ENCODE data around the gene CYP2B6. TPM values are rescaled to one million over a fixed set of nuclear protein-coding genes. Genes with fewer than 3 reads are reported as not detected.
"Not testable (repeated sequence)": the region's sequence is repeated elsewhere in the genome, so short reads cannot be mapped to it uniquely, and the experiment has no call there.

CYP2B6 gene
- total and polyA plus RNA-seq, 8 donors = 0.08 to 1.1 (median 0.30) TPM; not detected in 1

- no peak overlapping the region for H3K27ac ChIP-seq
- intact Hi-C loops (cut with DNase I) = no loop called here
- H3K27me3 ChIP-seq = peaks cover 0 to 36% of the 10 kb centered on the region in 2 donors
- TF ChIP-seq, protein P1, sequence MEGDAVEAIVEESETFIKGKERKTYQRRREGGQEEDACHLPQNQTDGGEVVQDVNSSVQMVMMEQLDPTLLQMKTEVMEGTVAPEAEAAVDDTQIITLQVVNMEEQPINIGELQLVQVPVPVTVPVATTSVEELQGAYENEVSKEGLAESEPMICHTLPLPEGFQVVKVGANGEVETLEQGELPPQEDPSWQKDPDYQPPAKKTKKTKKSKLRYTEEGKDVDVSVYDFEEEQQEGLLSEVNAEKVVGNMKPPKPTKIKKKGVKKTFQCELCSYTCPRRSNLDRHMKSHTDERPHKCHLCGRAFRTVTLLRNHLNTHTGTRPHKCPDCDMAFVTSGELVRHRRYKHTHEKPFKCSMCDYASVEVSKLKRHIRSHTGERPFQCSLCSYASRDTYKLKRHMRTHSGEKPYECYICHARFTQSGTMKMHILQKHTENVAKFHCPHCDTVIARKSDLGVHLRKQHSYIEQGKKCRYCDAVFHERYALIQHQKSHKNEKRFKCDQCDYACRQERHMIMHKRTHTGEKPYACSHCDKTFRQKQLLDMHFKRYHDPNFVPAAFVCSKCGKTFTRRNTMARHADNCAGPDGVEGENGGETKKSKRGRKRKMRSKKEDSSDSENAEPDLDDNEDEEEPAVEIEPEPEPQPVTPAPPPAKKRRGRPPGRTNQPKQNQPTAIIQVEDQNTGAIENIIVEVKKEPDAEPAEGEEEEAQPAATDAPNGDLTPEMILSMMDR (IDR thresholded peaks at IDR 0.05) = no peak
- ATAC-seq (no peak), DNase-seq (no peak)
- H3K4me1 ChIP-seq = no peaks in the 10 kb centered on the region
- H3K9me3 ChIP-seq = no peaks in the 10 kb centered on the region
- H3K4me3 ChIP-seq = no peak overlapping the region
- H3K36me3 ChIP-seq = no peaks in the 10 kb centered on the region
These were observed 59.3 kb downstream of the CYP2B6 start for GRCh38 chr19:41050426-41050825.

- H3K4me3 ChIP-seq; ATAC-seq; H3K36me3 ChIP-seq; DNase-seq; H3K9me3 ChIP-seq; H3K4me1 ChIP-seq; intact Hi-C loops (cut with DNase I); H3K27ac ChIP-seq: not testable (repeated sequence)
- peaks cover 0 to 36% of the 10 kb centered on the region in 2 donors for H3K27me3 ChIP-seq
These were observed 61.1 kb downstream of the CYP2B6 start for GRCh38 chr19:41052162-41052561.

GRCh38 chr19:41053331-41053730, 62.2 kb downstream of the CYP2B6 start:
- intact Hi-C loops (cut with DNase I); H3K4me1 ChIP-seq; H3K36me3 ChIP-seq; H3K9me3 ChIP-seq; H3K4me3 ChIP-seq; ATAC-seq; DNase-seq; H3K27ac ChIP-seq: not testable (repeated sequence)
- H3K27me3 ChIP-seq = peaks cover 0 to 30% of the 10 kb centered on the region in 2 donors

DNA sequence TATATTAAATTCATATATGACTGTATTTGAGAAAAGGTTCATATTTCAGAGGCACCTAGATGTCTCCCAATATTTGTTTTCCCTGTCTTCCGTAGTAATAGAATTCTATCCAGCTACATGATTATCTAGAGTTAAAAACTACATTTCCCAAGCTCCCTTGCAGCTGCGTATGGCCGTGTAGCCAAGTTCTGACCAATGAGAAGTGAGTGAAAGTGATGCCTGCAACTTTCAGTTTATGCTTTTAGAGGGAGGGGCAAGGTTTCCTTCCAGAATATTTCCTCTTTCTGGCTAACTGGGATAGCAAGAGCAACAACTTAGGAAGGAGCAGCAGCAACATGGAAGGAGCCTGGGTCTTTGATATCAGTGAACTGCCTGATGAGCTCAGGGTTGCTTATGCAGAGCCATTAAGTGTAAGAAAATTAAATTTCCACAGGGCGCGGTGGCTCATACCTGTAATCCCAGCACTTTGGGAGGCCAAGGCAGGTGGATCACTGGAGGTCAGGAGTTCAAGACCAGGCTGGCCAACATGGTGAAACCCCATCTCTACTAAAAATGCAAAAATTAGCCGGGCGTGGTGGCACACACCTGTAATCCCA, 74.0 kb downstream of the CYP2B6 start:
- H3K27ac ChIP-seq = no peak overlapping the region
- ATAC-seq = peak; percentile 34
- intact Hi-C loops (cut with DNase I) = no loop called here
- H3K4me3 ChIP-seq = no peak overlapping the region
- H3K27me3 ChIP-seq = peaks cover 0 to 25% of the 10 kb centered on the region in 2 donors
- H3K4me1 ChIP-seq = no peaks in the 10 kb centered on the region
- TF ChIP-seq, protein P1 (IDR thresholded peaks at IDR 0.05) = no peak
- no peaks in the 10 kb centered on the region for H3K36me3 ChIP-seq
- peak in 1 of 4 donors; percentile 7 for DNase-seq
- H3K9me3 ChIP-seq = no peaks in the 10 kb centered on the region

Other genes starting within 250 kb of the CYP2B6 start
- 10 to 100 TPM; 15.1 to 17.6 TPM for gene ACTMAP, start 240.8 kb upstream of the CYP2B6 start, total RNA-seq
- gene ACTMAP, start 240.8 kb upstream of the CYP2B6 start, polyA plus RNA-seq (ENCODE audit: insufficient read length in 6 of 6) = 10 to 100 TPM; 10.3 to 15.3 (median 12.9) TPM
- gene SNRPA, start 240.1 kb upstream of the CYP2B6 start, total RNA-seq = 10 to 100 TPM; 46.1 to 79.1 TPM
- gene SNRPA, start 240.1 kb upstream of the CYP2B6 start, polyA plus RNA-seq (ENCODE audit: insufficient read length in 6 of 6) = 100 to 1,000 TPM; 102 to 126 (median 115) TPM
- under 1 TPM in 1 of 2 donors, not detected in 1; 0.89 TPM for gene MIA, start 215.8 kb upstream of the CYP2B6 start, total RNA-seq
- 1 to 10 TPM; 1.7 to 6.7 (median 3.7) TPM for gene MIA, start 215.8 kb upstream of the CYP2B6 start, polyA plus RNA-seq (ENCODE audit: insufficient read length in 6 of 6)
- 10 to 100 TPM; 42.6 to 50.4 TPM for gene RAB4B, start 213.0 kb upstream of the CYP2B6 start, total RNA-seq
- gene RAB4B, start 213.0 kb upstream of the CYP2B6 start, polyA plus RNA-seq (ENCODE audit: insufficient read length in 6 of 6) = 10 to 100 TPM; 11.1 to 18.1 (median 12.8) TPM
- 100 to 1,000 TPM; 139 to 150 TPM for gene EGLN2, start 192.1 kb upstream of the CYP2B6 start, total RNA-seq
- 10 to 100 TPM; 57.0 to 81.1 (median 74.1) TPM for gene EGLN2, start 192.1 kb upstream of the CYP2B6 start, polyA plus RNA-seq (ENCODE audit: insufficient read length in 6 of 6)
- gene CYP2A6, start 140.8 kb upstream of the CYP2B6 start, total RNA-seq = under 1 TPM in 1 of 2 donors, not detected in 1; 0.31 TPM
- 1 to 10 TPM in 2 of 6 donors, under 1 TPM in 4; 0.13 to 1.2 (median 0.62) TPM for gene CYP2A6, start 140.8 kb upstream of the CYP2B6 start, polyA plus RNA-seq (ENCODE audit: insufficient read length in 6 of 6)
- gene CYP2A7, start 109.1 kb upstream of the CYP2B6 start, total RNA-seq = not detected
- gene CYP2A7, start 109.1 kb upstream of the CYP2B6 start, polyA plus RNA-seq (ENCODE audit: insufficient read length in 6 of 6) = under 1 TPM; 0.18 to 0.49 (median 0.34) TPM
- not detected for gene CYP2A13, start 97.2 kb downstream of the CYP2B6 start, total RNA-seq
- under 1 TPM in 1 of 6 donors, not detected in 5; 0.20 TPM for gene CYP2A13, start 97.2 kb downstream of the CYP2B6 start, polyA plus RNA-seq (ENCODE audit: insufficient read length in 6 of 6)
- 1 to 10 TPM in 1 of 2 donors, not detected in 1; 1.0 TPM for gene CYP2F1, start 123.2 kb downstream of the CYP2B6 start, total RNA-seq
- gene CYP2F1, start 123.2 kb downstream of the CYP2B6 start, polyA plus RNA-seq (ENCODE audit: insufficient read length in 6 of 6) = under 1 TPM; 0.17 to 0.51 (median 0.30) TPM
- gene CYP2S1, start 201.9 kb downstream of the CYP2B6 start, total RNA-seq = 10 to 100 TPM; 12.5 to 22.5 TPM
- 1 to 10 TPM; 2.6 to 5.8 (median 3.5) TPM for gene CYP2S1, start 201.9 kb downstream of the CYP2B6 start, polyA plus RNA-seq (ENCODE audit: insufficient read length in 6 of 6)
- gene AXL, start 227.9 kb downstream of the CYP2B6 start, total RNA-seq = 10 to 100 TPM; 35.2 to 48.2 TPM
- 10 to 100 TPM; 30.4 to 40.5 (median 33.4) TPM for gene AXL, start 227.9 kb downstream of the CYP2B6 start, polyA plus RNA-seq (ENCODE audit: insufficient read length in 6 of 6)